DND-41 (cell line): ENCODE results near the gene LTBP3.

Experiments used
- CTCF ChIP-seq: IDR thresholded peaks from 2 replicates; pipeline ENCODE4 v1.5.1; 2012; ENCODE audit warnings: borderline replicate concordance, low read length, moderate library complexity, mild to moderate bottlenecking; ENCODE audit not compliant: poor library complexity, severe bottlenecking; ENCODE audit errors: extremely low read depth
- EZH2 ChIP-seq: IDR thresholded peaks from 3 replicates; pipeline ENCODE4 v1.6.1; 2012; ENCODE audit warnings: borderline replicate concordance, low read depth, mild to moderate bottlenecking, moderate library complexity, low read length, inconsistent platforms; ENCODE audit not compliant: severe bottlenecking

- TF ChIP-seq CTCF (no peak), EZH2 (no peak)
These were observed 20.5 kb upstream of the LTBP3 start for GRCh38 chr11:65578667-65579066.
